HEK293 (cell line): ENCODE data around the gene CCT6B.
A peak's percentile ranks its signal among the peaks of the same experiment; 100 is the strongest.

Experiments
- GLI2 ChIP-seq: fragments of 450-650 bp; formaldehyde crosslinking; IDR thresholded peaks from 2 replicates; pipeline ENCODE4; 2017; ENCODE audit warnings: missing biosample characterization, missing genetic modification characterization, low read depth, borderline replicate concordance
- GLIS1 ChIP-seq: fragments of 450-650 bp; formaldehyde crosslinking; IDR thresholded peaks from 2 replicates; pipeline ENCODE4 v1.5.1; 2016; ENCODE audit warnings: missing biosample characterization, missing genetic modification characterization
- KLF10 ChIP-seq: fragments of 450-650 bp; IDR thresholded peaks from 2 replicates; pipeline ENCODE4 v1.5.1; 2018; ENCODE audit warnings: missing biosample characterization, mild to moderate bottlenecking, missing genetic modification characterization
- SP2 ChIP-seq: fragments of 450-650 bp; formaldehyde crosslinking; IDR thresholded peaks from 2 replicates; pipeline ENCODE4 v1.5.1; 2016; ENCODE audit warnings: missing biosample characterization, missing genetic modification characterization
- WT1 ChIP-seq: fragments of 450-650 bp; formaldehyde crosslinking; IDR thresholded peaks from 2 replicates; pipeline ENCODE4 v1.5.1; 2016; ENCODE audit warnings: missing biosample characterization, missing genetic modification characterization
- ZBTB7A ChIP-seq: fragments of 450-650 bp; formaldehyde crosslinking; IDR thresholded peaks from 2 replicates; pipeline ENCODE4 v1.5.1; 2016; ENCODE audit warnings: low read depth, missing biosample characterization, missing genetic modification characterization
- ZBTB8A ChIP-seq: fragments of 450-650 bp; formaldehyde crosslinking; IDR thresholded peaks from 2 replicates; pipeline ENCODE4 v1.5.1; 2016; ENCODE audit warnings: missing biosample characterization, missing genetic modification characterization
- ZIC2 ChIP-seq: fragments of 450-650 bp; formaldehyde crosslinking; IDR thresholded peaks from 2 replicates; pipeline ENCODE4 v1.5.1; 2016; ENCODE audit warnings: missing biosample characterization, missing genetic modification characterization
- ZNF157 ChIP-seq: fragments of 450-650 bp; formaldehyde crosslinking; IDR thresholded peaks from 2 replicates; pipeline ENCODE4 v1.5.1; 2016; ENCODE audit warnings: missing biosample characterization, missing genetic modification characterization
- ZNF174 ChIP-seq: fragments of 450-650 bp; formaldehyde crosslinking; IDR thresholded peaks from 2 replicates; pipeline ENCODE4 v1.5.0; 2017; ENCODE audit warnings: missing biosample characterization, mild to moderate bottlenecking, missing genetic modification characterization
- ZNF211 ChIP-seq: fragments of 450-650 bp; formaldehyde crosslinking; IDR thresholded peaks from 2 replicates; pipeline ENCODE4 v1.5.1; 2016; ENCODE audit warnings: low read depth, missing biosample characterization, missing genetic modification characterization
- ZNF214 ChIP-seq: fragments of 450-650 bp; formaldehyde crosslinking; IDR thresholded peaks from 2 replicates; pipeline ENCODE4 v1.5.1; 2017; ENCODE audit warnings: missing biosample characterization, mild to moderate bottlenecking, missing genetic modification characterization, borderline replicate concordance
- ZNF24 ChIP-seq: fragments of 450-650 bp; formaldehyde crosslinking; IDR thresholded peaks from 2 replicates; pipeline ENCODE4 v1.5.1; 2016; ENCODE audit warnings: missing biosample characterization, missing genetic modification characterization
- ZNF274 ChIP-seq, 2 experiments: fragments of 200-500 bp in 1 of 2; fragments of 450-650 bp in 1 of 2; sonication (Bioruptor generic) in 1 of 2; formaldehyde crosslinking in 1 of 2; IDR thresholded peaks; 2 replicates each; pipeline versions ENCODE4 v1.5.1 to v1.6.1; 2014 to 2016; ENCODE audit warnings: borderline replicate concordance in 1 of 2, inconsistent platforms in 1 of 2, low read length in 1 of 2, missing biosample characterization in 1 of 2, missing genetic modification characterization in 1 of 2
- ZNF391 ChIP-seq: fragments of 450-650 bp; formaldehyde crosslinking; IDR thresholded peaks from 2 replicates; pipeline ENCODE4 v1.5.1; 2016; ENCODE audit warnings: low read depth, missing biosample characterization, missing genetic modification characterization, borderline replicate concordance
- ZNF521 ChIP-seq: fragments of 450-650 bp; formaldehyde crosslinking; IDR thresholded peaks from 2 replicates; pipeline ENCODE4 v1.5.1; 2017; ENCODE audit warnings: missing biosample characterization, mild to moderate bottlenecking, missing genetic modification characterization
- ZNF529 ChIP-seq: fragments of 450-650 bp; formaldehyde crosslinking; IDR thresholded peaks from 2 replicates; pipeline ENCODE4 v1.5.1; 2017; ENCODE audit warnings: missing genetic modification characterization, missing biosample characterization; ENCODE audit not compliant: insufficient replicate concordance
- ZNF558 ChIP-seq: fragments of 450-650 bp; formaldehyde crosslinking; IDR thresholded peaks from 2 replicates; pipeline ENCODE4 v1.5.1; 2016; ENCODE audit warnings: missing biosample characterization, missing genetic modification characterization
- ZNF658 ChIP-seq: fragments of 450-650 bp; formaldehyde crosslinking; IDR thresholded peaks from 2 replicates; pipeline ENCODE4; 2016; ENCODE audit warnings: missing biosample characterization, missing genetic modification characterization
- ZNF660 ChIP-seq: fragments of 450-650 bp; IDR thresholded peaks from 2 replicates; pipeline ENCODE4 v1.5.1; 2018; ENCODE audit warnings: missing biosample characterization, mild to moderate bottlenecking, missing genetic modification characterization
- ZNF677 ChIP-seq: fragments of 450-650 bp; IDR thresholded peaks from 2 replicates; pipeline ENCODE4 v1.5.0; 2018; ENCODE audit warnings: missing biosample characterization, mild to moderate bottlenecking, missing genetic modification characterization, moderate library complexity
- ZNF76 ChIP-seq: fragments of 450-650 bp; formaldehyde crosslinking; IDR thresholded peaks from 2 replicates; pipeline ENCODE4; 2016; ENCODE audit warnings: low read depth, missing biosample characterization, missing genetic modification characterization, borderline replicate concordance
- ZNF843 ChIP-seq: fragments of 450-650 bp; formaldehyde crosslinking; IDR thresholded peaks from 2 replicates; pipeline ENCODE4 v1.5.1; 2016; ENCODE audit warnings: missing biosample characterization, missing genetic modification characterization
- ZSCAN30 ChIP-seq: fragments of 450-650 bp; IDR thresholded peaks from 2 replicates; pipeline ENCODE4 v1.5.1; 2018; ENCODE audit warnings: missing biosample characterization, mild to moderate bottlenecking, missing genetic modification characterization, moderate library complexity
- ZXDB ChIP-seq: fragments of 450-650 bp; formaldehyde crosslinking; IDR thresholded peaks from 2 replicates; pipeline ENCODE4 v1.5.1; 2016; ENCODE audit warnings: missing biosample characterization, missing genetic modification characterization
- TF ChIP-seq, protein P1 (sequence below): fragments of 450-650 bp; formaldehyde crosslinking; IDR thresholded peaks from 2 replicates; pipeline ENCODE4 v1.5.1; 2016; ENCODE audit warnings: missing biosample characterization, missing genetic modification characterization, borderline replicate concordance
- TF ChIP-seq, protein P2 (sequence below): fragments of 450-650 bp; formaldehyde crosslinking; IDR thresholded peaks from 2 replicates; pipeline ENCODE4 v1.5.1; 2017; ENCODE audit warnings: missing biosample characterization, missing genetic modification characterization
- TF ChIP-seq, protein P3 (sequence below): fragments of 450-650 bp; formaldehyde crosslinking; IDR thresholded peaks from 2 replicates; pipeline ENCODE4 v1.5.1; 2016; ENCODE audit warnings: missing biosample characterization, missing genetic modification characterization
- TF ChIP-seq, protein P4 (sequence below): fragments of 450-650 bp; formaldehyde crosslinking; IDR thresholded peaks from 2 replicates; pipeline ENCODE4 v1.5.1; 2016; ENCODE audit warnings: missing biosample characterization, missing genetic modification characterization, low read depth

CCT6B gene

DNA sequence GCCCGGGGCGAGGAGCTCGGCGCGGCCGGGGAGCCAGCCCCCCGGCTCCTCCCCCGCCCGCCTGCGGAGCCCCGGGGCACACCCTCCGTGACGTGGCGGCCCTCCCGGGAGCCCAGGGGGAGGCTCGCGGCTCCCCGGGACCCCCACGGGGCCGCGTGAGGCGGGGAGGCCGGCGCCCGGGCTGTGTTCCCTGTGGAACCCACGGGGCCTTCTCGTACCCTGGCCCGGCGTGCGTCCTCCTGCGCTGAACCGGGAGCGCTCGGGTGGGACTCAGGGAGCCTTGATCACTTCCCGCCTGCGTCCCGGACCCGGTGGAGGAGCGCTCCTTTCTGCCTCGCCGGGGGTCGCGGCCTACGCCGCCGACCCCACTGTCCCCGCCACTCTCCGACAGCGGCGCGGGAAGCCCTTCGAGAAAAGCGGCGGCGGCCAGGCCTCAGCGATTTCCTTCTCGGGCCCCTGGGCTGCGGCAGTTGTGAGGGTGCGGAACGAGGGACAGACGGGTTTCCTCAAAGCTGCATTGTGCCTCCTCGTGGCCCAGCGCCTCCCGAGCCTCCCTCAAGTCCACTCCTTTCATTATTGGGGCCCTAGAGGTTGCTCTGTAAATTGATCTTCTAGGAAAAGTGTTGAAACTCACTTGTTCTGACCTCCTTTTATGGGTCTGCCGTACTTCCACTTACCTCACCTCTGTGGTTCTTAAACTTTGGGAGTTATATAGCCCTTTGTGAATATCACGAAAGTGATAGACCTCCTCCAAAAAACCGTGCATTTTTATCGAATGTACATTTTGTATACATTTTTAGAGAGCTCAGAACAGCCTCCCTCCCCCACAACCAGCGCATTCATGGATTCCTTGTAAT is 19.6 kb upstream of the CCT6B start (continued):
- TF ChIP-seq GLI2, result no peak
- peak; percentile 74 for TF ChIP-seq ZIC2
- TF ChIP-seq ZNF24 (tag by site-specific recombination), result no peak
- TF ChIP-seq KLF10, result 0 out of 2 replicates have a peak, but pooled peaks have one; percentile 48
- TF ChIP-seq ZNF677 (tag by site-specific recombination), result 0 out of 2 replicates have a peak, but pooled peaks have one; percentile 13
- TF ChIP-seq ZNF76 (tag by site-specific recombination), result no peak
- TF ChIP-seq WT1 (tag by site-specific recombination), result peak; percentile 73
- 0 out of 2 replicates have a peak, but pooled peaks have one; percentile 10 for TF ChIP-seq ZNF391 (tag by site-specific recombination)
- no peak for TF ChIP-seq ZNF157
- TF ChIP-seq, protein P1, sequence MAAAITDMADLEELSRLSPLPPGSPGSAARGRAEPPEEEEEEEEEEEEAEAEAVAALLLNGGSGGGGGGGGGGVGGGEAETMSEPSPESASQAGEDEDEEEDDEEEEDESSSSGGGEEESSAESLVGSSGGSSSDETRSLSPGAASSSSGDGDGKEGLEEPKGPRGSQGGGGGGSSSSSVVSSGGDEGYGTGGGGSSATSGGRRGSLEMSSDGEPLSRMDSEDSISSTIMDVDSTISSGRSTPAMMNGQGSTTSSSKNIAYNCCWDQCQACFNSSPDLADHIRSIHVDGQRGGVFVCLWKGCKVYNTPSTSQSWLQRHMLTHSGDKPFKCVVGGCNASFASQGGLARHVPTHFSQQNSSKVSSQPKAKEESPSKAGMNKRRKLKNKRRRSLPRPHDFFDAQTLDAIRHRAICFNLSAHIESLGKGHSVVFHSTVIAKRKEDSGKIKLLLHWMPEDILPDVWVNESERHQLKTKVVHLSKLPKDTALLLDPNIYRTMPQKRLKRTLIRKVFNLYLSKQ (tag by site-specific recombination), result no peak
- TF ChIP-seq ZNF521 (tag by site-specific recombination), result no peak
- TF ChIP-seq ZNF660 (tag by site-specific recombination), result no peak; the same call in 1 of the 2 replicates
- TF ChIP-seq, protein P2, sequence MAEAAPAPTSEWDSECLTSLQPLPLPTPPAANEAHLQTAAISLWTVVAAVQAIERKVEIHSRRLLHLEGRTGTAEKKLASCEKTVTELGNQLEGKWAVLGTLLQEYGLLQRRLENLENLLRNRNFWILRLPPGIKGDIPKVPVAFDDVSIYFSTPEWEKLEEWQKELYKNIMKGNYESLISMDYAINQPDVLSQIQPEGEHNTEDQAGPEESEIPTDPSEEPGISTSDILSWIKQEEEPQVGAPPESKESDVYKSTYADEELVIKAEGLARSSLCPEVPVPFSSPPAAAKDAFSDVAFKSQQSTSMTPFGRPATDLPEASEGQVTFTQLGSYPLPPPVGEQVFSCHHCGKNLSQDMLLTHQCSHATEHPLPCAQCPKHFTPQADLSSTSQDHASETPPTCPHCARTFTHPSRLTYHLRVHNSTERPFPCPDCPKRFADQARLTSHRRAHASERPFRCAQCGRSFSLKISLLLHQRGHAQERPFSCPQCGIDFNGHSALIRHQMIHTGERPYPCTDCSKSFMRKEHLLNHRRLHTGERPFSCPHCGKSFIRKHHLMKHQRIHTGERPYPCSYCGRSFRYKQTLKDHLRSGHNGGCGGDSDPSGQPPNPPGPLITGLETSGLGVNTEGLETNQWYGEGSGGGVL (tag by site-specific recombination), result peak; percentile 48; the same call in 1 of the 2 replicates
- 0 out of 2 replicates have a peak, but pooled peaks have one; percentile 9 for TF ChIP-seq ZNF843 (tag by site-specific recombination)
- no peak for TF ChIP-seq ZNF214 (tag by site-specific recombination)
- no peak for TF ChIP-seq SP2
- no peak; the same call in 1 of the 2 replicates for TF ChIP-seq ZBTB7A (tag by site-specific recombination)
- TF ChIP-seq ZSCAN30 (tag by site-specific recombination), result peak; percentile 72
- TF ChIP-seq ZNF658 (tag by site-specific recombination), result no peak
- peak; percentile 56 for TF ChIP-seq ZXDB (tag by site-specific recombination)
- peak; percentile 54 for TF ChIP-seq ZBTB8A (tag by site-specific recombination)
- TF ChIP-seq, protein P3, sequence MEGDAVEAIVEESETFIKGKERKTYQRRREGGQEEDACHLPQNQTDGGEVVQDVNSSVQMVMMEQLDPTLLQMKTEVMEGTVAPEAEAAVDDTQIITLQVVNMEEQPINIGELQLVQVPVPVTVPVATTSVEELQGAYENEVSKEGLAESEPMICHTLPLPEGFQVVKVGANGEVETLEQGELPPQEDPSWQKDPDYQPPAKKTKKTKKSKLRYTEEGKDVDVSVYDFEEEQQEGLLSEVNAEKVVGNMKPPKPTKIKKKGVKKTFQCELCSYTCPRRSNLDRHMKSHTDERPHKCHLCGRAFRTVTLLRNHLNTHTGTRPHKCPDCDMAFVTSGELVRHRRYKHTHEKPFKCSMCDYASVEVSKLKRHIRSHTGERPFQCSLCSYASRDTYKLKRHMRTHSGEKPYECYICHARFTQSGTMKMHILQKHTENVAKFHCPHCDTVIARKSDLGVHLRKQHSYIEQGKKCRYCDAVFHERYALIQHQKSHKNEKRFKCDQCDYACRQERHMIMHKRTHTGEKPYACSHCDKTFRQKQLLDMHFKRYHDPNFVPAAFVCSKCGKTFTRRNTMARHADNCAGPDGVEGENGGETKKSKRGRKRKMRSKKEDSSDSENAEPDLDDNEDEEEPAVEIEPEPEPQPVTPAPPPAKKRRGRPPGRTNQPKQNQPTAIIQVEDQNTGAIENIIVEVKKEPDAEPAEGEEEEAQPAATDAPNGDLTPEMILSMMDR (tag by site-specific recombination), result peak; percentile 84
- TF ChIP-seq ZNF274 (IDR thresholded peaks at IDR 0.05; ENCODE audit: low read length), result no peak
- no peak for TF ChIP-seq ZNF274 (tag by site-specific recombination; IDR thresholded peaks at IDR 0.05; ENCODE audit: borderline replicate concordance)
- TF ChIP-seq ZNF558 (tag by site-specific recombination), result no peak
- TF ChIP-seq ZNF529 (tag by site-specific recombination), result no peak
- no peak for TF ChIP-seq ZNF174 (tag by site-specific recombination)
- TF ChIP-seq, protein P4, sequence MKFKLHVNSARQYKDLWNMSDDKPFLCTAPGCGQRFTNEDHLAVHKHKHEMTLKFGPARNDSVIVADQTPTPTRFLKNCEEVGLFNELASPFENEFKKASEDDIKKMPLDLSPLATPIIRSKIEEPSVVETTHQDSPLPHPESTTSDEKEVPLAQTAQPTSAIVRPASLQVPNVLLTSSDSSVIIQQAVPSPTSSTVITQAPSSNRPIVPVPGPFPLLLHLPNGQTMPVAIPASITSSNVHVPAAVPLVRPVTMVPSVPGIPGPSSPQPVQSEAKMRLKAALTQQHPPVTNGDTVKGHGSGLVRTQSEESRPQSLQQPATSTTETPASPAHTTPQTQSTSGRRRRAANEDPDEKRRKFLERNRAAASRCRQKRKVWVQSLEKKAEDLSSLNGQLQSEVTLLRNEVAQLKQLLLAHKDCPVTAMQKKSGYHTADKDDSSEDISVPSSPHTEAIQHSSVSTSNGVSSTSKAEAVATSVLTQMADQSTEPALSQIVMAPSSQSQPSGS (tag by site-specific recombination), result no peak
- peak; percentile 80 for TF ChIP-seq GLIS1
- TF ChIP-seq ZNF211 (tag by site-specific recombination), result no peak
